Pulmonary artery endothelial cell (primary cell): ENCODE measurements around the gene ZNF200. TPM values are rescaled to one million over a fixed set of nuclear protein-coding genes. Genes with fewer than 3 reads are reported as not detected.
"Not testable (repeated sequence)": the region's sequence is repeated elsewhere in the genome, so short reads cannot be mapped to it uniquely, and the experiment has no call there.

Source experiments
- DNase-seq: peaks from one replicate; pipeline ENCODE4 v3.0.0-alpha.2; 2011; ENCODE audit warnings: low read depth, low spot score
- total RNA-seq: library from RNA; depleted of rRNA; stranded (reverse); fragments of >200 nt; gene quantifications from 2 replicates; pipeline ENCODE4 v1.2.3, GENCODE V29; 2014

ZNF200 gene
- total RNA-seq, 1 donor from 2014 or later: 10.6 TPM

- no peak for DNase-seq
These were observed 18.0 kb upstream of the ZNF200 start for GRCh38 chr16:3252967-3253366.

GRCh38 chr16:3249451-3249850, 14.5 kb upstream of the ZNF200 start:
- DNase-seq: no peak

GRCh38 chr16:3249020-3249419, 14.1 kb upstream of the ZNF200 start:
- no peak for DNase-seq

DNA sequence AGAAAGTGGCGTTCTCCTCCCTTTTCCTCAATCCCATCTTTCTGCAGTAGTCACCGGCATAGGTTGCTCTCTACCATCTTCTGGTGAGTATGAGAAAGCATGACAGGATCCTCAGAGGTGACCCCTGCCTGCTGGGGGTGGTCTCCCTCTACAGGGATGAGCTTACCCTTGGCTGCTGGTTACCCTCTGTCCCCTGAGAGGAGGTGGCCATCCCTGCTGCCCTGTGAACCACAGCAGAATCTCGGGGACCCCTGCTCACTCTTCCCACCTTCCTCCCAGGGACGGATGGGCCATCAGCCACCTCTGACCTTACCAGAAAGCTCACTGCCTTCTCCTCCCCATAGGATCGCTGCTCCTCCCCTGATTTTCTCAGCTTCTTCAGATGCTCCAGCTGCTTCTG, 13.6 kb upstream of the ZNF200 start:
- DNase-seq: no peak

DNA sequence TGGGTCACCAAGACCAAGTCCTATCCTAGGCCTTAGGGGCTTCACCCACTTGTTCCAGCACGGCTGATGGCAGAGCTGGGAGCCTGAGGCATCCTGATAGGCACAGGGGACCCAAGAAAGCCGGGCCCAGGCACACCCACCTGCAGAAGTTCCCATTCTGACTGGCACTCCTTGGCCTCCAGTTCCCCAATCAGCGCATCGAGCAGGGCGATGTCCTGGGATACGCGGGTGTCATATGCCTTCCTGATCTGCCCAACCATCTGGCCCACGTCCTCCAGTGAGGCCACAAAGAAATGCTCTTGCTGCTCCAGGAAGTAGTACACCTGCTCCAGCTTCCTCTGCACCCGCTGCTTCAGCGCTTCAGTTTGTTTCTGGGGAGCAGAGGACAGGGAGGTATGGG, 11.9 kb upstream of the ZNF200 start:
- DNase-seq: no peak

DNA sequence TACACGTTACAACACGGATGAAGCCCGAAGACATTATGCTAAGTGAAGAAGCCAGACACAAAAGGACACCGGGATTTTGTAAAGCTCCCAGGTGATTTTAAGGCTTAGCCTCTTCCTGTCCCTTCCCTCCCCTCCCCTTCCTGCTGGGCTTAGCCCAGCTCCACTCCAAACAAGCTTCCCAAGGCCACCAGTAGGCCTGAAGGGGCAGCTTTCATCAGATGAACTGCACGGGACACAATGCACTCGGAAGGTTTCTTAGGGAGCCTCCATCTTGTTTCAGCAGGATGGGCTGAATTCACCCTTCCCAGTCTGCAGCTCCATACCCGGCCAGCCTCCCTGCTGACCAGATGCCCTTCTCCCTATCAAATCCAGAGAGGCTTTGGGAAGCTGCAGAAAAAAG, 11.0 kb upstream of the ZNF200 start:
- DNase-seq: no peak

DNA sequence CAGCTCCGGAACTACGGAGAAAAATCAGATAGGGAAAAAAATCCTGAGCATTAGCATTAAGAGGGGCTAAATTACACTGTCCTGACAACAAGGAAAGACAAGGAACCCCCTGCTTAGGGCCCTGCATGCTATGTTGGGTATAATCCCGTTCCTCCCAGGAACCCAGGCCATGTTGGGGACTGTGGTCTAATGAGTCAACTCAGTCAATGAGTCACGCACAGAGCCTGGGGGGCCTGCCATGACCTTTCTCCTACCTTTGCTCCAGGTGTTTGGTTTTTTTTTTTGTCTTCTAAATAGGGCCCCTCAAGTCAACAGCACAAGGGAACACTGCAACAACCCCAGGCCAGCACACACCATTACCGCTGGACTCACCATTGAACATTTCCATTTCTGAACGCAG, 8.9 kb upstream of the ZNF200 start:
- no peak for DNase-seq

DNA sequence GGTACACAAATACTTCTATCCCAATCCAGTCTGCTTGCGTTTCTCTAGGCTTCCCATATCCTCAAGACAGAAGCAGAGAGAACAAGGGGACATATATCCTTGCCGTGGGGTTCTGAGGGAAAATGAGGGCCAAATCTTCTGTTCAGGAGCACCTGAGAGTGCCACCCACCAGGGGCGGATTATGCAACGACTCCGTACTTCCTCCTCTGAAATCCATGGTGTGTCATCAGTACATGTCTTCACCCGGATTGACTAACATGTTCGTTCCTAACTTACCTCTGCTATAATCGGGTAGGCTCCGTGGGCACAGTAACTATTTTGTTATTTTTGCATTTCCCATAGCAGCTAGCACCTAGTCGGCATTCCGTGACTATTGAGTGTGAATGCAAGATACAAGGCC, 7.8 kb upstream of the ZNF200 start:
- DNase-seq: no peak

DNA sequence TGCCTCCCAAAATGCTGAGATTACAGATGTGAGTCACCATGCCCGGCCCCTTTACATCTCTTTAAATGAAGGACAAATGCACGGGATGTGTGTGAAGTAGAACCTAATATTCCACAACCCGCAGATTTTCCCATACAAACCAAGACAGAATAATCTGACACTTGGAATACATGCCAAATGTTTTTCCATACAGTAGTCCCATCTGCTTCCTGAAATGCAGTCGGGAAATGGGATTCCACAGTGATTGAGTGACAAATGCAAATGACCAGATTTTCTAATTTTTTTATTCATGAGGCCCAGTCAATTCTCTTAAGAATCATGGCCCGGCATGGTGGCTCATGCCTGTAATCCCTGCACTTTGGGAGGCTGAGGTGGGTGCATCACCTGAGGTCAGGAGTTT, 6.8 kb upstream of the ZNF200 start:
- DNase-seq: no peak

DNA sequence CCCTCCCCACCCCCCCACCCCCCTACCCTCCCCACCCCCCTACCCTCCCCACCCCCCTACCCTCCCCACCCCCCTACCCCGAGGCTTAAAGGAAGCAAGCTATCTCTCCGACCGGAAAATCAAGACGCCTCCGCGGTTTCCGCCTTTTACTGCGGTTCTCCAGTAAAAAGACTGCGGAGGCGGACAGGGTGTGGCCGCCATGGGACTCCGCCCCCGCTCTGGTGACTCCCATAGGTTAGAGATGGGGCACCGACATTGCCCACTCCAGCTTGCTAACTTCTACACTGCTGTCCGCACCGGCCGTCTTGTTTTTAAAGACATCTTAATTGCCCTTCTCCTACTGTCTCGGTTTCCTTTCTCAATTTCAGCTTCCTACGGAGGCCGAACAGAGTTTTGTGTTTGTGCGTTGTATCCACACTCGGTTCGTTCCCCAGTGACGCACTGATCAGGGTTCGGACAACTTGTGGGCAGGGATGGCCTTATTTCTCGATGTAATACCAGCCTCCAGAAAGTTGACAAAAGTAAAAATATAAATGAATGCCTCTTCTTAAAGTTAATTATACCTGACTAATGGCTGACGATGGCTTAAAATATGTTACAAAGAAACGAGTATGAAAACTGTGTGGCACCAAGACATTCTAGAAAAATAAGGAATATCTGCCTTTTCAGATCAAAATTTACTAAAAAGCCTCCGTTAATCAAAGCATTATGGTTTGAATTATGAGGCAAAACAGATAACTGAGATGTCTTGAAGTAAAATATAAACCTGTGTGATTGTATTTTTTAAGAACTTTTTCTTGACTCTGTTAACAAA, 1.1 kb upstream of the ZNF200 start:
- DNase-seq: no peak

GRCh38 chr16:3234543-3234856, 458 bp downstream of the ZNF200 start:
- DNase-seq: no peak

- no peak for DNase-seq
These were observed 10.9 kb downstream of the ZNF200 start for GRCh38 chr16:3223913-3224515.

DNA sequence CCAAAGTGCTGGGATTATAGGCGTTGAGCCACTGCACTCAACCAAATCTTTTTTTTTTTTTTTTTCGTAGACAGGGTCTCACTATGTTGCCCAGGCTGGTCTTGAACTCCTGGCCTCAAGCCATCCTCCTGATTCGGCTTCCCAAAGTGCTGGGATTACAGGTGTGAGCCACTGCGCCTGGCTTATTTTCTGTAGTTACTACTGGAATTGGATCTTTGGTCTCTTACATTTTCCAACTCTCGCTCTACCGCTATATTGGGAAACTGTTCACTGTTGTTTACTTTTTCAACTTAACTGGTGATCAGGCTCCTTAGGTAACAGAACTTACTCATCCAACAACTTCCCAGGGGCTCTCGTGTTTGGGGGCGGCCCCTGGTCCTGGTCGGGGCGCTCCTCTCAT, 14.1 kb downstream of the ZNF200 start:
- DNase-seq: no peak

DNA sequence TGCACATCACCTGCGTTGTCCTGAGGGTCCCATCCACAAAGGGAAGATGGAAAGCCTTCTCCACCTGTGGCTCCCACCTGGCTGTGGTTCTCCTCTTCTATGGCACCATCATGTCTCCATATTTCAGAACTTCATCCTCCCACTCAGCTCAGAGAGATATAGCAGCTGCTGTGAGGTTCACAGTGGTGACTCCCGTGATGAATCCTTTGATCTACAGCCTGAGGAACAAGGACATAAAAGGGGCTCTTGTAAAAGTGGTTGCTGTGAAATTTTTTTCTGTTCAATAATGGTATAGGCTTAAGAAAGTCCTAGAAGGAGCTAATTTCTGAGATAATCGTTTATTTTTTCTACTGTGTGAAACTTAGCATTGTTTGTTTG, 18.7 kb downstream of the ZNF200 start:
- no peak for DNase-seq

DNA sequence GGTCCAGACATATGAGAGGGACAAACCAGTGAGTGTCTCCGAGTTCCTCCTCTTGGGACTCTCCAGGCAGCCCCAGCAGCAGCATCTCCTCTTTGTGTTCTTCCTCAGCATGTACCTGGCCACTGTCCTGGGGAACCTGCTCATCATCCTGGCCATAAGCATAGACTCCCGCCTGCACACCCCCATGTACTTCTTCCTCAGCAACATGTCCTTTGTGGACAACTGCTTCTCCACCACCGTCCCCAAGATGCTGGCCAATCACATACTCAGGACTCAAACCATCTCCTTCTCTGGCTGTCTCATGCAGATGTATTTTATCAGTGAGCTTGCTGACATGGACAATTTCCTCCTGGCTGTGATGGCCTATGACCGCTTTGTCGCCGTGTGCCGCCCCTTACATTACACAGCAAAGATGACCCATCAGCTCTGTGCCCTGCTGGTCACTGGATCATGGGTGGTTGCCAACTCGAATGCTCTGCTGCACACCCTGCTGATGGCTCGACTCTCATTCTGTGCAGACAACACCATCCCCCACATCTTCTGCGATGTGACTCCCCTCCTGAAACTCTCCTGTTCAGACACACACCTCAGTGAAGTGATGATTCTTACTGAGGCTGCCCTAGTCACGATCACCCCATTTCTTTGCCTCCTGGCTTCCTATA, 19.2 kb downstream of the ZNF200 start:
- DNase-seq: no peak

DNA sequence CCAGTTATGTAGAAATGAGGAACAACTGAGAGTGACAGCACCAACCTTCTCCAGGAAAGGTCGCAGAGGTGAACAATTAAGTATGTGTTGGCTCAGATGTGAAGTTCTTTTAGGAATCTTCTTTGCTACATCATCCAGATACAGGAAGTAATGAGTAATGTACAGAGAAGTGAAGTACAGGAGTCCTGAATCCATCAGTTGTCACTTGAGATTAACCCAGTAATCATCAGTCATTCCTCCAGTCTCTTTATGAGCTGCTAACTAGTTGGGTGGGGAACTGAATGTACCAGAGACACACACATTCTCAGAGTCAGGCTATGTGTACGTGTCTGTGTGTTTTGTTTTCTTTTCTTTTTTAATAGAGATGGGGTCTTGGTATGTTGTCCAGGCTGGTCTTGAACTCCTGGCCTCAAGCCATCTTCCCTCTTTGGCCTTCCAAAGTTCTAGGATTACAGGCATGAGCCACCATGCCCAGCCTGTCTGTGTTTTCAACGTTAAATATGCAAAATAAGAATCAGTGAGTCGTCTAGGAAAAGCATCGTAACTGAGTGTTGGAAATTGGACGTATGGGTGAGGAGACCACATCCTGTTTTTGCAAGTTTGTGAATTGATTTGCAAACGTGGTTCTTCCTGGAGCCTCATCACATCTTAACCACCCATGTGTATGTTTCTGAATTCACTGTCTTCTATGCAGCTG, 19.9 kb downstream of the ZNF200 start:
- no peak for DNase-seq

DNA sequence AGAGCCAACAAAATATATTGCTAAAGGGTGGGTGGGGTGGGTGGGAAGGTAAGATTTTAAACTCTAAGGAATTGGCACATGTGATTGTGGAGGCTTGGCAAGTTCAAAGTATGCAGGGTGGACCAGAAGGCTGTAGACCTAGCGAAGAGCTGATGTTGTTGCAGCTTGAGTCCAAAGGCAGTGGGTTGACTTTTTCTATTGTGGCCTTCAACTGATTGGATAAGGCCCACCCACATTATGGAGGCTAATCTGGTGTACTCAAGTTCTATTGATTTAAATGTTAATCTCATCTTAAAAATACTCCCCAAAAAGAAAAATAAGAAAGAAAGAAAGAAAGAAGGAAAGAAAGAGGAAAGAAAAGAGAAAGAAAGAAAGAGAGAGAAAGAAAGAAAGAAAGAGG, 22.4 kb downstream of the ZNF200 start:
- DNase-seq: no peak

DNA sequence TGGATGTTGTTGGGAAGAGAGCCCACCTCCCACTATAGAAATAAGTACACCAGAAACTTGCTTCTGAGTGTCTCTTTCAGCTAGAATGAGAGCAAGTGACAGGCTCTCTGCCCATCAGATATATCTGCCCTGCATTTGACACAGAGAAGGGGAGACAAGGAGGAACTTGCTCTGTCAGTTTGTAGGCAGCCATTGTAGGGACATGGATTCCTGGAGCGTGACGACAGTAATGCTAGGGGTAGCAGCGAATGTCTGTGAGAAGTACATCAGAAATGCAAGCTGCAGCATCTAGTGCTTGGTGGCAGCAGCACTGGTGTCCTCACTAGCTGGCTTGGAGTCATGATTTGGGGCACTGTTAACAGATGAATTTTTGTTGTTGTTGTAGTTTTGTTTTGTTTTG, 23.0 kb downstream of the ZNF200 start:
- no peak for DNase-seq

DNA sequence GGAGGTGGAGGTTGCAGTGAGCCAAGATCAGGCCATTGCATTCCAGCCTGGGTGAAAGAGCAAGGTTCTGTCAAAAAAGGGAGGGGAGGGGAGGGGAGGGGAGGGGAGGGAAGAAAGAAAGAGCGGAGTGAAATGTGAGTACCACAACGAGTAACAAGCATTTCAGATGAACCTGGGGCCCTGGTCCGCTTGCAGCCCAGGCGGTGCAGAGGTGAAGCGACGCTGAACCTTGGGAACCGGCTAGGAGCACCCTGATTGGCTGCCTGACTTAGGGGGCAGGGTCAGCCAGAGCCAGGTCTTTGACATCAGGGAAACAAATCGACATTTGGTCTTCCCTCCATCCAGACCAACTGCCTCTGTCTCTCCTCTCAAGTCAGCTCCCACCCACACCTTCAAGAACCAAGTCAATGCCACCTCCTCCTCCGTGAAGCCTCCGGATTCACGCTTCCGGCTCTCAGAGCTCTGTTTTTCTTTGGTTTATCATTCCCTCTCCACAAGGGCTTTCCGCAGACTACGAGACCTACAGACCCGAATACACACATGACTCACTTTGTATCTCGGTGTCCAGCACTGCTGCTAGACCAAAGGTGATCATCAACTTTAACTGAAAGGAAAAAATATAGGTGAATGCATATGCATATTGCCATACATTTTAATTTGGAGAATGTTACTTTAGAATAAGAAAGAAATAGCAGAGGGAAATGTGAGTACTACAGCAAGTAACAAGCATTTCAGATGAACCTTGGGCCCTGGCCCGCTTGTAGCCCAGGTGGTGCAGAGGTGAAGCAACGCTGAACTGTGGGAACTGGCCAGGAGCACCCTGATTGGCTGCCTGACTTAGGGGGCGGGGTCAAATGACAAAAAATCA, 27.6 kb downstream of the ZNF200 start:
- no peak for DNase-seq

- DNase-seq: not testable (repeated sequence)
These were observed 29.0 kb downstream of the ZNF200 start for GRCh38 chr16:3205939-3206338.

DNA sequence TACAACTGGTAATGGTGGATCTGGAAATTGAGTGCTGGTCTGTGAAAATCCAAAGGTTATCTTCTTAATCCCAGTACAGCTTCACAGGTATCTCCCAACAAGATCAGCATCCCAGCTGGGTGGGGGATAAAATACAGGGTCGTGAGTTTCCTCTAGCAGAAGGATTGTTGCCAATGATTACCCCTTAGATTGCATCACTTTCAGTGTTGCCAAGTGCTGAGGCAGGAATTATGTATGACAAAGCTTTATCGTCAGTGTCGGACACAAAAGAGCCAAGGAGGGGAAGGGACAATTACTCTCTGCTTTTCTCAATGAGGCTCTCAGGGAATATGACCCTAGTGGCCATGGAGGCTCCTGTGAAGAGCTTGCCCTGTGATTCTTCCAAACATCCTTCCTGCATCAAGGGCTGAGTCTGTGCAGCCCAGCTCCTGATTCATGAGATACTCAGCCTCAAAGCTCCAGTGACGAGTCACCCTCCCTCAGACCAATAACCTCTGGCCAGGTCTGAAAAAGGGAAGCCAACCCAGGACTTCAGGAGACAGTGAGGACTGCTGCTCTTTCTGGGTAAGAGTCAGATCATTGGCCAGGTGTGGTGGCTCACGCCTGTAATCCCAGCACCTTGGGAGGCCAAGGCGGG, 31.9 kb downstream of the ZNF200 start:
- DNase-seq: no peak
